H1 (cell line): ENCODE measurements around the gene HNRNPH3. TPM values are rescaled to one million over a fixed set of nuclear protein-coding genes. Genes with fewer than 3 reads are reported as not detected.

Experiments
- CTCF ChIA-PET: fragments of 300-600 bp; sonication (Branson Sonifier 250); formaldehyde crosslinking; loops from one replicate; lab custom pipeline; 2021; ENCODE audit not compliant: partially characterized antibody; lab: Charles Lee
- POLR2A ChIA-PET: fragments of 300-600 bp; sonication (Branson Sonifier 250); formaldehyde crosslinking; loops from one replicate; lab custom pipeline; 2021; ENCODE audit warnings: inconsistent platforms; ENCODE audit not compliant: partially characterized antibody; lab: Charles Lee
- DNase-seq, 2 experiments: peaks; one replicate each; pipeline versions ENCODE4 v3.0.0 to v3.0.0-alpha.2; 2010 to 2022; ENCODE audit warnings: low spot score in 2 of 2, low read depth in 1 of 2, mixed read lengths in 1 of 2
- FAIRE-seq: peaks from 2 replicates; lab custom pipeline; 2011; peaks lifted over from hg19 to GRCh38; lab: Jason Lieb, UNC
- H2AFZ ChIP-seq: 2 replicates; pipeline ENCODE4 v1.8.1; 2012; ENCODE audit warnings: low read length, inconsistent platforms
- H2AK5ac ChIP-seq: 2 replicates; pipeline ENCODE4 v1.6.1; 2013; ENCODE audit warnings: low read depth, low read length
- H2BK120ac ChIP-seq: replicated peaks from 2 replicates; pipeline ENCODE3; 2013; ENCODE audit warnings: low read depth, low read length, inconsistent platforms
- H2BK12ac ChIP-seq: 2 replicates; pipeline ENCODE4 v1.6.1; 2013; ENCODE audit warnings: low read depth, low read length
- H2BK15ac ChIP-seq: 2 replicates; pipeline ENCODE4 v1.6.1; 2013; ENCODE audit warnings: low read length
- H2BK20ac ChIP-seq: 2 replicates; pipeline ENCODE4 v1.6.1; 2013; ENCODE audit warnings: low read length
- H2BK5ac ChIP-seq: 2 replicates; pipeline ENCODE4 v1.6.1; 2013; ENCODE audit warnings: low read depth, low read length
- H3K14ac ChIP-seq: 2 replicates; pipeline ENCODE4 v1.6.1; 2013; ENCODE audit warnings: inconsistent platforms; ENCODE audit not compliant: insufficient read length
- H3K18ac ChIP-seq: 2 replicates; pipeline ENCODE4 v1.6.1; 2013; ENCODE audit warnings: low read length; ENCODE audit errors: extremely low read depth
- H3K23ac ChIP-seq: 2 replicates; pipeline ENCODE4 v1.6.1; 2013; ENCODE audit warnings: inconsistent platforms; ENCODE audit not compliant: insufficient read length
- H3K23me2 ChIP-seq: 2 replicates; pipeline ENCODE4 v1.6.1; 2013; ENCODE audit warnings: low read depth, low read length
- H3K27ac ChIP-seq: 2 replicates; pipeline ENCODE4 v1.6.1; 2011; ENCODE audit warnings: low read depth, low read length, inconsistent platforms
- H3K27me3 ChIP-seq, 4 experiments: replicated peaks in 1 of 4; 1 replicate in 1 of 4; 2 replicates in 3 of 4; pipeline versions ENCODE4 v1.6.1 to v1.8.1; 2011 to 2013; ENCODE audit warnings: low read length in 3 of 4, mild to moderate bottlenecking in 3 of 4, inconsistent platforms in 2 of 4, mixed read lengths in 2 of 4, moderate library complexity in 1 of 4; ENCODE audit not compliant: control insufficient read depth in 3 of 4, insufficient read depth in 3 of 4; ENCODE audit errors: extremely low read depth in 1 of 4
- H3K36me3 ChIP-seq, 4 experiments: 2 replicates each; pipeline versions ENCODE4 v1.6.1 to v1.8.1; 2011 to 2013; ENCODE audit warnings: mild to moderate bottlenecking in 4 of 4, low read length in 3 of 4, moderate library complexity in 2 of 4, control low read depth in 1 of 4, inconsistent platforms in 1 of 4; ENCODE audit not compliant: insufficient read depth in 4 of 4, control insufficient read depth in 2 of 4
- H3K4ac ChIP-seq: replicated peaks from 2 replicates; pipeline ENCODE3; 2013; ENCODE audit warnings: low read length, low read depth, mixed read lengths, inconsistent platforms; ENCODE audit not compliant: insufficient read length
- H3K4me1 ChIP-seq, 4 experiments: replicated peaks in 1 of 4; 1 replicate in 1 of 4; 2 replicates in 3 of 4; pipeline versions ENCODE4 v1.6.1 to v1.8.1; 2011 to 2013; ENCODE audit warnings: low read length in 3 of 4, inconsistent platforms in 2 of 4, mixed read lengths in 1 of 4; ENCODE audit not compliant: insufficient read depth in 4 of 4, control insufficient read depth in 3 of 4
- H3K4me2 ChIP-seq, 2 experiments: 2 replicates each; pipeline versions ENCODE4 v1.6.1 to v1.8.1; 2011 to 2013; ENCODE audit warnings: low read depth in 2 of 2, low read length in 2 of 2, control low read depth in 1 of 2, inconsistent platforms in 1 of 2, mild to moderate bottlenecking in 1 of 2; ENCODE audit not compliant: insufficient read depth in 1 of 2
- H3K4me3 ChIP-seq, 4 experiments: fragments of 200-600, 300-600 bp in 1 of 4; sonication (generic), shearing (Covaris generic), sonication (Bioruptor Twin) in 1 of 4; 2 replicates each; pipeline versions ENCODE4 v1.5.1 to v1.8.1; 2011 to 2016; ENCODE audit warnings: low read length in 4 of 4, low read depth in 3 of 4, control low read depth in 2 of 4, inconsistent platforms in 2 of 4, mild to moderate bottlenecking in 2 of 4, mixed read lengths in 1 of 4, moderate library complexity in 1 of 4; ENCODE audit not compliant: insufficient read depth in 2 of 4; ENCODE audit errors: extremely low read depth in 1 of 4
- H3K56ac ChIP-seq: replicated peaks from 2 replicates; pipeline ENCODE3; 2013; ENCODE audit warnings: low read depth, mild to moderate bottlenecking, mixed read lengths, low read length, inconsistent platforms; ENCODE audit not compliant: insufficient read length
- H3K79me1 ChIP-seq: 2 replicates; pipeline ENCODE4 v1.6.1; 2013; ENCODE audit warnings: low read depth, low read length, control low read depth
- H3K79me2 ChIP-seq, 2 experiments: 2 replicates each; pipeline versions ENCODE4 v1.6.1 to v1.8.1; 2012 to 2013; ENCODE audit warnings: low read length in 2 of 2, mild to moderate bottlenecking in 2 of 2, inconsistent platforms in 1 of 2; ENCODE audit not compliant: insufficient read depth in 2 of 2, control insufficient read depth in 1 of 2
- H3K9ac ChIP-seq, 4 experiments: replicated peaks in 1 of 4; 1 replicate in 1 of 4; 2 replicates in 3 of 4; pipeline versions ENCODE4 v1.6.1 to v1.8.1; 2011 to 2013; ENCODE audit warnings: low read depth in 3 of 4, low read length in 3 of 4, control low read depth in 2 of 4, mild to moderate bottlenecking in 2 of 4, moderate library complexity in 2 of 4, inconsistent platforms in 1 of 4; ENCODE audit errors: extremely low read depth in 1 of 4
- H3K9me3 ChIP-seq, 2 experiments: 2 replicates each; pipeline versions ENCODE4 v1.6.1 to v1.8.1; 2012 to 2013; ENCODE audit warnings: mild to moderate bottlenecking in 2 of 2, moderate library complexity in 2 of 2, control low read depth in 1 of 2, inconsistent platforms in 1 of 2, low read depth in 1 of 2, low read length in 1 of 2, mixed read lengths in 1 of 2; ENCODE audit not compliant: insufficient read depth in 2 of 2
- H4K20me1 ChIP-seq, 2 experiments: replicated peaks in 1 of 2; 2 replicates each; pipeline versions ENCODE3 to v1.8.1; 2011 to 2013; ENCODE audit warnings: inconsistent platforms in 2 of 2, low read length in 2 of 2, mild to moderate bottlenecking in 1 of 2; ENCODE audit not compliant: insufficient read depth in 2 of 2, control insufficient read depth in 1 of 2
- H4K5ac ChIP-seq: 2 replicates; pipeline ENCODE4 v1.6.1; 2013; ENCODE audit warnings: low read length, low read depth, mixed read lengths, inconsistent platforms; ENCODE audit not compliant: insufficient read length
- H4K8ac ChIP-seq: 2 replicates; pipeline ENCODE4 v1.8.0; 2013; ENCODE audit warnings: mild to moderate bottlenecking, moderate library complexity, low read length, inconsistent platforms; ENCODE audit not compliant: insufficient read depth; ENCODE audit errors: extremely low read depth
- H4K91ac ChIP-seq: replicated peaks from 2 replicates; pipeline ENCODE3; 2013; ENCODE audit warnings: low read length, mixed read lengths, inconsistent platforms; ENCODE audit not compliant: insufficient read length
- JUND ChIP-seq: IDR thresholded peaks from 2 replicates; pipeline ENCODE4 v1.6.1; 2011; ENCODE audit warnings: mild to moderate bottlenecking, improper control_type of control experiment, low read length
- SAP30 ChIP-seq: fragments of 300-600 bp; sonication (generic); IDR thresholded peaks from 2 replicates; pipeline ENCODE4 v1.7.1; 2012; ENCODE audit warnings: low read length, moderate library complexity, mild to moderate bottlenecking, inconsistent platforms; ENCODE audit not compliant: insufficient read depth, insufficient replicate concordance
- WGBS, 2 experiments: shearing (Covaris generic) in 1 of 2; methylation state at CpG; one replicate each; pipeline versions ENCODE4 v1.1.6 to v1.1.7; 2013 to 2015; ENCODE audit warnings: low lambda C conversion rate in 2 of 2, mixed read lengths in 2 of 2, inconsistent platforms in 1 of 2, low coverage in 1 of 2, missing lambda C conversion rate in 1 of 2; ENCODE audit not compliant: insufficient replicate concordance in 2 of 2, insufficient coverage in 1 of 2, insufficient read length in 1 of 2; ENCODE audit errors: extremely low coverage in 1 of 2, missing lambda C conversion rate in 1 of 2; 5-methylcytosine and 5-hydroxymethylcytosine counted together
- polyA plus RNA-seq, 7 experiments: library from polyadenylated mRNA; depleted of rRNA in 3 of 7; stranded (reverse) in 5 of 7; unstranded in 2 of 7; fragments of >200 nt in 5 of 7; fragments of 200-250 nt in 2 of 7; gene quantifications; 1 replicate in 5 of 7; 2 replicates in 1 of 7; 4 replicates in 1 of 7; pipeline versions ENCODE4 v1.2.1 to v1.2.3, GENCODE V29; 2011 to 2013; ENCODE audit warnings: missing spikeins in 2 of 7, mixed read lengths in 2 of 7
- total RNA-seq: library from RNA; stranded (reverse); fragmentation: NEBNext Ultra II Directional; extraction: Animal tissue kit (Norgen Biotek cat#: 25700); gene quantifications from 2 replicates; pipeline ENCODE4 v1.2.1, GENCODE V29; 2021

HNRNPH3 gene
- total and polyA plus RNA-seq, 2 of the 8 experiments (the other 6 are each of a cell fraction or from before 2014, with no cell fraction given): 63.2 to 230 TPM

GRCh38 chr10:68333058-68333395 lies 1.2 kb downstream of the HNRNPH3 start:
- Histone ChIP-seq H3K4ac (no peak overlapping the region), H4K5ac (peak overlapping the region; percentile 83), H3K14ac (no peak overlapping the region), H3K4me1 (peaks cover 0 to 5% (median 4%) of the 10 kb centered on the region in 4 experiments; a peak in 4 of 7 replicates), H4K8ac (peak overlapping the region; percentile 100; the same call in 1 of the 2 replicates), H2AK5ac (no peak overlapping the region), H3K27ac (peak overlapping the region; percentile 99), H2BK12ac (no peak overlapping the region; the same call in 1 of the 2 replicates), H2BK15ac (no peak overlapping the region), H2BK5ac (0 out of 2 replicates have a peak overlapping the region, but pooled peaks have one; percentile 97), H2BK120ac (peak overlapping the region; percentile 24), H3K9ac (peak overlapping the region; percentile 66 to 100 (median 98)), H3K23me2 (peaks cover 4% of the 10 kb centered on the region; the same call in 1 of the 2 replicates), H3K4me3 (peak overlapping the region; percentile 95 to 99 (median 98)), H3K9me3 (no peaks in the 10 kb centered on the region), H4K91ac (no peak overlapping the region), H3K79me2 (peaks cover 40 to 70% of the 10 kb centered on the region in 2 experiments), H3K36me3 (peaks cover 0 to 25% (median 1%) of the 10 kb centered on the region in 4 experiments; a peak in 2 of 8 replicates), H3K27me3 (no peaks in the 10 kb centered on the region; a peak in 1 of 7 replicates), H2BK20ac (no peak overlapping the region), H3K56ac (peak overlapping the region; percentile 54), H4K20me1 (peaks cover 24 to 26% of the 10 kb centered on the region in 2 experiments), H2AFZ (no peak overlapping the region), H3K23ac (no peak overlapping the region), H3K79me1 (no peaks in the 10 kb centered on the region), H3K4me2 (peak overlapping the region; percentile 83 to 88), H3K18ac (no peak overlapping the region; the same call in 1 of the 2 replicates)
- TF ChIP-seq JUND: no peak
- peak; percentile 83 for TF ChIP-seq SAP30
- CTCF ChIA-PET: interaction anchor here (0.6 to 1.6 kb wide), 7 partner anchors 11 to 143 kb away, joined by 3 to 5 read pairs (median 4); no protein-coding TSS in a partner anchor
- POLR2A ChIA-PET: interaction anchor here (0.7 to 6.7 kb wide), 42 partner anchors 11 to 623 kb away, joined by 3 to 141 read pairs (median 4); partner anchors contain the start of genes ATOH7, DDX21, DDX50 and DNA2
- DNase-seq (no peak), FAIRE-seq (no peak)
- 2% methylated on average over 10 of the region's 10 CpGs; no CpG with 5 or more reads in 1 of the 2 experiments for WGBS, 2 experiments
